ENCODE data around the gene EPN3. TPM values are rescaled to one million over a fixed set of nuclear protein-coding genes. Genes with fewer than 3 reads are reported as not detected.

The EPN3 gene
- total RNA-seq (2022; extraction: Qiagen RNA extraction; ENCODE audit: low read depth): 0.09 to 0.64 TPM (median 0.23 TPM) in 5 replicates

GRCh38 chr17:50532452-50533024 lies at the start of gene EPN3:
TSS of gene EPN3 (plus strand) at chr17:50532735. CDS start at chr17:50536557, 3,822 bp downstream.

DNA sequence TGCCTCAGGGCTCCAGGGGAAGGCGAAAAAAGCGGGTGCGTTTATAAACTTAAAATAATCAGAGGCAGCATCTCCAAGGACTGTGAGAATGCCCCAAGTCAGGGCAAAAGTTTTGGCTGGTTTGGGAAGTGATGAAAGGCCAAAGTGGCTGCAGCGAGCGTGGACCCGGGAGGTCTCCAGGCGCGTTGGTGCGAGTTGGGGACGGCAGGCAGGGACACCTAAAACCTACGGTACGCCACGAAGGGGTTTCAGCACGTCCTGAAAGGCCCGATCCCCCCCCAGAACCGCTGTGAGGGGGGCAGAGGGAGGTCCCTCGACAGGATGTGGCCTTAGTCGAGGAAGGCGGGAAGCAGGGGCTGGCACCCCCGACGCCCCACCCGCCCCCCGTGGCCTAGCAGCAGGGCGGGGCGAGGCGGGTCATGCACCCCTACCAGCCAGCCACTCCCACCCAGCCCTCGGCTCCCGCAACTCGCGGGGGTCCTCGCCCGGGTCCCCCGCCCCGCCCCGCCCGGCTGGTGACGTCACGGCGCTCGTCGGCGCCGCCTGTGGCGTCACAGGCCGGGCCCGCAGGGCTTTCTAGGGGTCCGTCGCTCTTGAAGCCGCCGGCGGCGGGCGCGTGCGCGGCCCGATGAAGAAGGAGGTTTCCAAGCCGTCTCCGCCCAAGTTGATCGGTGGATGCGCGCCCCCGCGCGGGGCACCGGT lies 24.5 kb upstream of the EPN3 start, which contains the start of gene MYCBPAP:
Gene MYCBPAP, plus strand, starts transcription at position 569 of the 702 bp plus-strand sequence. CDS start 236 bp downstream, outside the sequence.

GRCh38 chr17:50547035-50547735 lies 14.7 kb downstream of the EPN3 start, which contains the start of gene SPATA20:
TSS of gene SPATA20 (plus strand) at chr17:50547174. CDS start at chr17:50547209, 35 bp downstream.

GRCh38 chr17:50560185-50560824 lies 27.8 kb downstream of the EPN3 start, which contains the start of gene CACNA1G:
TSS of gene CACNA1G (plus strand) at chr17:50560715. CDS start at chr17:50561460, 745 bp downstream.

Other genes starting within 250 kb of the EPN3 start
- gene XYLT2, start 186.6 kb upstream of the EPN3 start, total RNA-seq (2022; extraction: Qiagen RNA extraction; ENCODE audit: low read depth): 18.9 to 23.7 TPM (median 21.4 TPM) in 5 replicates
- 137 to 172 TPM (median 142 TPM) in 5 replicates for gene MRPL27, start 159.6 kb upstream of the EPN3 start, total RNA-seq (2022; extraction: Qiagen RNA extraction; ENCODE audit: low read depth)
- gene EME1, start 159.5 kb upstream of the EPN3 start, total RNA-seq (2022; extraction: Qiagen RNA extraction; ENCODE audit: low read depth): 13.9 to 16.5 TPM (median 14.9 TPM) in 5 replicates
- 223 to 243 TPM (median 236 TPM) in 5 replicates for gene LRRC59, start 135.2 kb upstream of the EPN3 start, total RNA-seq (2022; extraction: Qiagen RNA extraction; ENCODE audit: low read depth)
- gene ACSF2, start 106.5 kb upstream of the EPN3 start, total RNA-seq (2022; extraction: Qiagen RNA extraction; ENCODE audit: low read depth): 10.0 to 15.4 TPM (median 14.3 TPM) in 5 replicates
- not detected in 5 replicates for gene CHAD, start 63.9 kb upstream of the EPN3 start, total RNA-seq (2022; extraction: Qiagen RNA extraction; ENCODE audit: low read depth)
- 28.3 to 37.0 TPM (median 35.1 TPM) in 5 replicates for gene RSAD1, start 53.9 kb upstream of the EPN3 start, total RNA-seq (2022; extraction: Qiagen RNA extraction; ENCODE audit: low read depth)
- 0.37 to 0.85 TPM (median 0.51 TPM) in 5 replicates for gene MYCBPAP, start 24.3 kb upstream of the EPN3 start, total RNA-seq (2022; extraction: Qiagen RNA extraction; ENCODE audit: low read depth)
- 67.9 to 86.8 TPM (median 81.2 TPM) in 5 replicates for gene SPATA20, start 14.4 kb downstream of the EPN3 start, total RNA-seq (2022; extraction: Qiagen RNA extraction; ENCODE audit: low read depth)
- 3.7 to 5.4 TPM (median 4.7 TPM) in 5 replicates for gene CACNA1G, start 28.0 kb downstream of the EPN3 start, total RNA-seq (2022; extraction: Qiagen RNA extraction; ENCODE audit: low read depth)
- gene ABCC3, start 102.1 kb downstream of the EPN3 start, total RNA-seq (2022; extraction: Qiagen RNA extraction; ENCODE audit: low read depth): 111 to 157 TPM (median 133 TPM) in 5 replicates
- gene ANKRD40, start 175.2 kb downstream of the EPN3 start, total RNA-seq (2022; extraction: Qiagen RNA extraction; ENCODE audit: low read depth): 42.5 to 52.6 TPM (median 48.5 TPM) in 5 replicates
- gene LUC7L3, start 186.9 kb downstream of the EPN3 start, total RNA-seq (2022; extraction: Qiagen RNA extraction; ENCODE audit: low read depth): 66.5 to 129 TPM (median 101 TPM) in 5 replicates
- gene ANKRD40CL, start 234.8 kb downstream of the EPN3 start, total RNA-seq (2022; extraction: Qiagen RNA extraction; ENCODE audit: low read depth): not detected in 5 replicates